Natural killer cell treated with Interleukin-12 subunit alpha and Interleukin-12 subunit beta and Interleukin-15 and Interleukin-18, amount 100 ng/mL, for 72 hours (primary cell): Measurements from ENCODE around the gene RPS17. TPM values are rescaled to one million over a fixed set of nuclear protein-coding genes. Genes with fewer than 3 reads are reported as not detected.

Source experiments
- ATAC-seq, 2 donors: fragments of 150-1000 bp; cut with Tn5 transposase in 1 of 2; sonication (Bioruptor Pico), chemical (Tn5 transposase) in 1 of 2; 2 replicates each; pipeline ENCODE4 v1.10.0; 2021
- DNase-seq: peaks from one replicate; pipeline ENCODE4 v3.0.0; 2022; ENCODE audit warnings: low spot score
- H3K27ac Mint-ChIP-seq, 2 donors: 1 replicate in 1 of 2; 2 replicates in 1 of 2; pipeline ENCODE4 v1.8.0; 2022; ENCODE audit warnings: mixed read lengths in 2 of 2, mild to moderate bottlenecking in 1 of 2, moderate library complexity in 1 of 2
- H3K27me3 Mint-ChIP-seq, 2 donors: 1 replicate in 1 of 2; 2 replicates in 1 of 2; pipeline ENCODE4 v1.8.0; 2022; ENCODE audit warnings: mixed read lengths in 2 of 2
- H3K36me3 Mint-ChIP-seq: one replicate; pipeline ENCODE4 v1.8.0; 2022; ENCODE audit warnings: mixed read lengths
- H3K4me1 Mint-ChIP-seq, 2 donors: 1 replicate in 1 of 2; 2 replicates in 1 of 2; pipeline ENCODE4 v1.8.0; 2022; ENCODE audit warnings: low read depth in 2 of 2, mixed read lengths in 2 of 2, mild to moderate bottlenecking in 1 of 2
- H3K4me3 Mint-ChIP-seq: one replicate; pipeline ENCODE4 v1.8.0; 2022; ENCODE audit warnings: mixed read lengths
- H3K9me3 Mint-ChIP-seq: 2 replicates; pipeline ENCODE4 v1.8.0; 2022; ENCODE audit warnings: mixed read lengths
- total RNA-seq, 2 donors: library from RNA; stranded (reverse); gene quantifications; one replicate each; pipeline ENCODE4 v1.2.3, GENCODE V29; 2022

RPS17 gene
- total RNA-seq, 2 donors from 2014 or later: 1,081 to 1,285 TPM

DNA sequence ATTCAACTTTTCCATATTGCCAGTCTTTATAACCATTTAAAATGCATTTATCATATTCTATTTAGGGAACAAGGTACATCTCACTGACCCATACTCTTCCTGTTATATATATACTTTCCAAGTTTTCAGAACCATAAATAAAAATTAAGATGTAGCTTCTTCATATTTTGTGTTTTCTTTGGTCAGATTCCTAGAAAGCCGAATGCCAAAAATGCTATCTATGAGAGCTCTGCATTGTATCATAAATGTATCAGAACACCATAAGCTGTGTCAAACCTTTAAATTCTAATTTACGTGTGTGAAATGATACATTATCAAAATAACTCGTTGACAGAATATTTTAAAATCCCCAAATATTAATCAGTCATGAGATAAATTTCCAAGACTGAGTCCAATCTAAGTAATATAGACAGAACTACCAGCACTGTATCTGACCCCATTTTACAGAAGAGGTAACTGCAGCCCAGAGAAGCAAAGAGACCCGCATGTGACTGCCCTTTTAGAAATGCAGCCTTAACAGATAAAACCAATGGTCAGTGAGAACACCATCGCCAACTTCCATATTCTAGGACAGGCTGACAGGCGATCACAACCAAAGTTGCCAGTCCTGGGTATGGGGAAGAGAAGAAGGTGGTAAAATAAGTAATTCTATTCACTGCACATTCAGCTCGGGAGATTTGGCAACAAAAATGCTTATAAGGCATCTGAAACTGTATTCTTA lies 16.2 kb upstream of the RPS17 start:
- DNase-seq: no peak
- H3K27ac Mint-ChIP-seq: no peak overlapping the region
- H3K4me3 Mint-ChIP-seq: no peak overlapping the region
- H3K27me3 Mint-ChIP-seq: peaks cover 33 to 35% of the 10 kb centered on the region in 2 donors
- no peak for ATAC-seq
- no peaks in the 10 kb centered on the region for H3K9me3 Mint-ChIP-seq
- H3K36me3 Mint-ChIP-seq: no peaks in the 10 kb centered on the region
- no peaks in the 10 kb centered on the region for H3K4me1 Mint-ChIP-seq

DNA sequence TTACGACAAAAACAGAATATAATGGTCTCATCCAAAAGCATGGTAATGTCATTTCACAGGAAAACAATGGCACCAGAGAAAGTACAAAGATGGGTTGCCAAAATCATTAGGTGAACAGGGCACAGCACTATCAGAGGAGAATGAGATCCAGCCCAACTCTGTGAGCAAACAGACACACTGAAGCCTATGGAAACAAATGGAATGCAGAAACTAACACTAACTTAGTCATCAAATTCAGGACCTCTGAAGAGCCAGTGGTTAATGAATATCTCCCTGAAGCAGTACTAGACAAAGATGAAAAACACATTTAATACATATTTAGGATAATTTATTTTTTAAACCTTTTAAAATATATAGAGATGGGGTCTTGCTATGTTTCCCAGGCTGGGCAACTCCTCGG lies 14.6 kb upstream of the RPS17 start:
- H3K4me1 Mint-ChIP-seq: no peaks in the 10 kb centered on the region
- no peak overlapping the region for H3K27ac Mint-ChIP-seq
- DNase-seq (no peak), ATAC-seq (no peak)
- no peaks in the 10 kb centered on the region for H3K36me3 Mint-ChIP-seq
- peaks cover 41 to 48% of the 10 kb centered on the region in 2 donors for H3K27me3 Mint-ChIP-seq
- no peak overlapping the region for H3K4me3 Mint-ChIP-seq
- H3K9me3 Mint-ChIP-seq: no peaks in the 10 kb centered on the region

DNA sequence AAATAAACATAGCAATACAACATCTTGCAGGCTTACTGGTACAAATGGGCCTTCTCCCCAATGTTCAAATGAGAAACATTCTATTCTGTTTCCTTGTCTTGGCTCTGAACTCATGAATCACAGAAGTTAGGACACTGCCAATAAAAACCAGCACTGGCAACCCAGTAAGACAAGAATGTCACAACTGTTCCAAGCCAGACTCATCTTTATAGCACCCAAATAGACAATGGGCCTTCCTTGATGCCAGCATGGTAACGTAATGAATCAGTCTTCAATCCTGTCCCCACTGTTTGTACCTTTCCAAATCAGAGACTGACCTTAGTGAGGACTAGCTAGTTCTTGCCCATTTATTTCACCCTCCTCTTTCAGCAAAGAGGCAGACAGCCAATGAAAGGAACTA lies 14.1 kb upstream of the RPS17 start:
- no peaks in the 10 kb centered on the region for H3K4me1 Mint-ChIP-seq
- ATAC-seq (no peak), DNase-seq (no peak)
- no peak overlapping the region for H3K4me3 Mint-ChIP-seq
- no peaks in the 10 kb centered on the region for H3K36me3 Mint-ChIP-seq
- H3K27me3 Mint-ChIP-seq: peaks cover 41 to 50% of the 10 kb centered on the region in 2 donors
- no peaks in the 10 kb centered on the region for H3K9me3 Mint-ChIP-seq
- H3K27ac Mint-ChIP-seq: no peak overlapping the region

DNA sequence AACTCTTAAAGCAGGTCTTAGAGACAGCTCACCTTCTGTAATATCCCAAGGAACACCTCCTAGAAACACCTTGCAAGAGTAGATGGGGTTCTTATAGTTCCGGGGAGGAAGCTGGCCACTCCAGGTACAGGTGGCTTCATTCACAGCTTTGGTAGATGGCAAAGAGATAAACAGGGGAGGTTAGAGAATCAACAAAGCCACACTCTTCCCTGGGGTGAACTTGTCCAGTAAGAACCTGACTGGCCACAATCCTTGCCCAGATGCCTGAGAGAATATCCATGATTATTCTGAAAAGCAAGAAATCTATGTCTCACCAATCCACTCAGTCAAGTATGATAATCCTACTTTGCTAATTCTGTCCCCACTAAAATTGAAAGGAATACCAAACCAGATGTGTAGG lies 13.6 kb upstream of the RPS17 start:
- Mint-ChIP-seq H3K4me3 (no peak overlapping the region), H3K27ac (no peak overlapping the region), H3K27me3 (peaks cover 41 to 50% of the 10 kb centered on the region in 2 donors)

DNA sequence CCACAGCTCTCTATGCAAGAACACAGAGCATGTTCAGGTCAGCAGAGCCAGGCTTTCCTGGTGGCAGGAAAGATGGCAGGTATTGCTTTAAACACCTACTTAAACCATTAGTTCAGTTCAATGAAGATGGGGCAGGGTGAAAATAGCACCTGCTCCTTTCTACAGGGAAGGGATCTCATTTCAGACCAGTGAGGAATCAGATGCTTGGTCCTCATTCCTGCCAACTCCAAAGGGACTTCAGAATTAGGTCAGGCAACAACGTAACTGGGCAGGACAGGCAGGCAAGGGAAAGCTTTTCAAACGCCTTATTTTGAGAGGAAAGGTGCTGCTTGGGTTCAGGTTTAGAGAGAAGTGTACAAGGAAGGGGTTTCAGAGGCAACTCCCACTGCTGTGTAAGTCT lies 12.6 kb upstream of the RPS17 start:
- no peak overlapping the region for H3K27ac Mint-ChIP-seq
- no peak overlapping the region for H3K4me3 Mint-ChIP-seq

More for the DNA sequence above, 13.6 kb upstream of the RPS17 start:
- DNase-seq (no peak), ATAC-seq (no peak)
- Mint-ChIP-seq H3K9me3 (no peaks in the 10 kb centered on the region), H3K36me3 (no peaks in the 10 kb centered on the region), H3K4me1 (no peaks in the 10 kb centered on the region)

DNA sequence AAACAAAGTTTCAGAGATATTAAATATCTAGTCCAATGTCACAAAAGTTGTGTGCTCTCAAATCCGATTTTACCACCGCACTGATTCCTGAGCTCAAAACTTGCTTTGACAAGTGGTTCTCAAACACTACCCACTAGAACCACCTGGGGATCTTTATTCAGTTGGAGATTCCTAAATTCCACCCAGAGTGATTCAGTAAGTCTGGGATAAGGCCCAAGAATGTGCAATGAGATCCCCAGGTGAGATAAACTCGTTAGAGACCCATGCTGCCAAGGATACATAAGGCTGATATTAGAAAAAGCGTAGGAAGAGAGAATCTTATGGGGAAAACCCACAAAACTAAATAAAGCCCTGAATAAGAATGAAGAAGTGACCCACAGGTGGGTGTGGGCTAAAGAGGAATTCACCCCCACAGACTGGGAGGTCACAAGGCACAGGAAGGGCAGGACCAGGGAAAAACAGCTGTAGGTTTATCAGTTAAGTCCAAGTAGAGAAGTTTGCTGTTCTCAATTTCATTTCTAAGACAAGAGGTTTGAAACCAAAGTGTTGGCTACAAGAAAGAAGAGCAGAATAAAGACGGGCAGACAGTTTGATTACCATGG lies 11.5 kb upstream of the RPS17 start:
- Mint-ChIP-seq H3K27me3 (peaks cover 34 to 47% of the 10 kb centered on the region in 2 donors), H3K36me3 (no peaks in the 10 kb centered on the region), H3K9me3 (no peaks in the 10 kb centered on the region), H3K27ac (no peak overlapping the region), H3K4me1 (no peaks in the 10 kb centered on the region), H3K4me3 (no peak overlapping the region)
- DNase-seq (no peak), ATAC-seq (no peak)

More for the DNA sequence above, 12.6 kb upstream of the RPS17 start:
- H3K27me3 Mint-ChIP-seq: peaks cover 41 to 50% of the 10 kb centered on the region in 2 donors
- no peaks in the 10 kb centered on the region for H3K36me3 Mint-ChIP-seq
- H3K4me1 Mint-ChIP-seq: no peaks in the 10 kb centered on the region
- no peak for ATAC-seq
- DNase-seq: no peak
- no peaks in the 10 kb centered on the region for H3K9me3 Mint-ChIP-seq

DNA sequence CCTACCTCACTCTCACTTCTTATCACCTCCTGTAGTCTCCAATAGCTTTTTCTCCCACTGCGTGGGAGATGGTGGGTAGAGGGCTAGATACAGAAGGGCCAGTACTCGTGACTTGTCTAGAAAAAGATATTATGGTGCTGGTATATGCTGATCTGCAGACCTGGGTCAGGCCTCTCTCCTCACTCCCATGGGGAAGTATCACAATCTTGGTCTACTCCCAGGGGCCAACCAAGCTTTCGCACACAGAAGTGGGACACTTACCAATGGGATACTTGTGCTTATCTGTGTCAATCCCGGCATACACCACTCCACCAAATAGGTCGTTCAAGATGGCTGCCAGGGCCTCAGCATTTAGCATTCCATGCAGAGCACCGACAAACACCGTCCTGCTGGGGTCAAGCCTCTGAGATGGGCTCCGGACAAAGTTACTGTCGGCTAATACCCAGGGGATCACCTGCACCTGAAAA lies 9.0 kb upstream of the RPS17 start:
- H3K4me3 Mint-ChIP-seq: no peak overlapping the region
- H3K4me1 Mint-ChIP-seq: no peaks in the 10 kb centered on the region
- no peak for DNase-seq
- H3K27ac Mint-ChIP-seq: no peak overlapping the region
- no peak for ATAC-seq
- H3K36me3 Mint-ChIP-seq: no peaks in the 10 kb centered on the region
- H3K27me3 Mint-ChIP-seq: peaks cover 31 to 45% of the 10 kb centered on the region in 2 donors
- H3K9me3 Mint-ChIP-seq: no peaks in the 10 kb centered on the region

DNA sequence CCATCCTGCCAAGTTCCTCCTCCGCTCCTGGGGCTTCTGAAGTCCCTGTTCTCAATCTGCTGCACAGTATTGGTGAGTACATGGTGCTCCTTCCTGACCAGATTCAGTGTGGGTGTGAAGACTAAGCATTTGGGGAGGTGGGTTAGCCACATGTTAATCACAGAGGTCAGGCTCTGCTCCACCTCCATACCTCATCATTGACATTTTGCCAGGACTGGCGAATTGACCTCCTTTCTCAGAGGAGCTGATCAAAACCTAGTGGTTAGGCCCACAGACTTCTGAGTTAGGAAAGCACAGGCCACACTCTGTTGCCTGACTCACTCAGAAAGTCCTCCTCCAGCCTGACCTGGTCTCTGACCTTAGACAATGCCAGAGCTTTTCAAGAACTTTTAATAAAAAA lies 8.4 kb upstream of the RPS17 start:
- no peak overlapping the region for H3K4me3 Mint-ChIP-seq
- no peaks in the 10 kb centered on the region for H3K4me1 Mint-ChIP-seq
- ATAC-seq (no peak), DNase-seq (no peak)
- no peaks in the 10 kb centered on the region for H3K36me3 Mint-ChIP-seq
- H3K9me3 Mint-ChIP-seq: no peaks in the 10 kb centered on the region
- H3K27ac Mint-ChIP-seq: no peak overlapping the region
- peaks cover 30 to 45% of the 10 kb centered on the region in 2 donors for H3K27me3 Mint-ChIP-seq

DNA sequence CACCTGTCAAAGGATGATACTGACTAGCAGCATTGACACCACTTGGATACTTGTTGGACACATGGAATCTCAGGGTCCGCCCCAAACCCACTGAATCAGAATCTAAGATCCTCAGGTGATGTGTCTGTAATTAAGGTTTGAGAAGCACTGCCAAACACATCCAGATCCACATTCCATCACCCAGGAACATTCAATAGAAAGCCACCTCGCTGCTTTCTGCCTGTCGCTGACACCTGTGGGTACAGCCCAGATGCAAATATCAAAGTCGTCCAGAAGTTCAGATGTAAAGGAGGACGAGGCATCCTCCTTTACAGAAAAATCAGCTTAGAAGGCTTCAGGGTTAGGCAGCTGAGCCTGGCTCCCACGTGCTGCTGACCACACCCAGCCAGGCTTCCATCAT lies 5.2 kb upstream of the RPS17 start:
- Mint-ChIP-seq H3K4me1 (peaks cover 8% of the 10 kb centered on the region in 2 donors), H3K27me3 (peaks cover 9 to 22% of the 10 kb centered on the region in 2 donors), H3K36me3 (no peaks in the 10 kb centered on the region), H3K4me3 (no peak overlapping the region), H3K27ac (no peak overlapping the region), H3K9me3 (no peaks in the 10 kb centered on the region)
- DNase-seq: no peak
- ATAC-seq: no peak

DNA sequence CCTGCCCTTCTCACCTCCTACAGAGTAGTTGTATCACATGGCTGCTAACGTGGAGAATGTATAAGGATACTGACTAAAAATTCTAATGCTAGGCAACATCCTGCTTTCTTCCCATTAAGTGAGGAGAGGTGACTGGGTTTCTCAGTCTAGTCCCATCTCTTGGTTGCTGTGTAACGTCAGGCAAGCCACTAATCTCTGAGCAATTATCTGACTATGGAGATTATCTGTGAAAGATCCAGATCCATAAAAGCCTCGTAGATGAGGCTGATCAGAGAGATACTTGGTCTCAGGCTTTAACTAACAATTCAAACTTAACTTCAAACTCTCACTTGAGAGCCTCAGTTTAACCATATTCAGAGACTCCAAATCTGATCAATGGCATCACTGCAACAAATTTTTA lies 4.7 kb upstream of the RPS17 start:
- no peak for ATAC-seq
- no peak for DNase-seq
- no peaks in the 10 kb centered on the region for H3K36me3 Mint-ChIP-seq
- no peaks in the 10 kb centered on the region for H3K9me3 Mint-ChIP-seq
- peaks cover 8% of the 10 kb centered on the region in 2 donors for H3K4me1 Mint-ChIP-seq
- no peak overlapping the region for H3K27ac Mint-ChIP-seq
- H3K27me3 Mint-ChIP-seq: peaks cover 5 to 17% of the 10 kb centered on the region in 2 donors
- H3K4me3 Mint-ChIP-seq: no peak overlapping the region

DNA sequence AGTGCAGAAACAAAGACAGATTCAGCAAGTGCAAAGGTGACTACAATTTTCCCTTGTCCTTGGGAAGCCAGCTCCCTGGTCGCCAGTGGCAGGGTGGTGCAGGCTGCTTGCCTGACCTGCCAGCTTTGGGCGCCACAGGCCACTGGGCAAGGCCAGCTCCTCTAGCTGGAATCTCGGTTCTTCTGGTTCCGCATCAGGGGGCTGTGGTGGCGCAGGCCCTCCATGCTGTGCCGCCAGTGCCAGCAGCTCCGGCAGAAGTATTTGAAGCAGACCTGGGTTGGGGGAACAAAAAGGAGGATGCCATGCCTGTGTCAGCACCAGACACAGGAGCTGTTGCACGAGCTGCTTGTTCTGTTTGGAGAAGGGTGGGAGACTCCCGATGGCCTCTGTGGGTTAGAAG lies 4.2 kb upstream of the RPS17 start:
- H3K9me3 Mint-ChIP-seq: no peaks in the 10 kb centered on the region
- H3K4me1 Mint-ChIP-seq: peaks cover 8% of the 10 kb centered on the region in 2 donors
- no peak for DNase-seq
- H3K36me3 Mint-ChIP-seq: peaks cover under 1% of the 10 kb centered on the region
- peaks cover 4 to 14% of the 10 kb centered on the region in 2 donors for H3K27me3 Mint-ChIP-seq
- no peak overlapping the region for H3K27ac Mint-ChIP-seq
- no peak for ATAC-seq
- no peak overlapping the region for H3K4me3 Mint-ChIP-seq

DNA sequence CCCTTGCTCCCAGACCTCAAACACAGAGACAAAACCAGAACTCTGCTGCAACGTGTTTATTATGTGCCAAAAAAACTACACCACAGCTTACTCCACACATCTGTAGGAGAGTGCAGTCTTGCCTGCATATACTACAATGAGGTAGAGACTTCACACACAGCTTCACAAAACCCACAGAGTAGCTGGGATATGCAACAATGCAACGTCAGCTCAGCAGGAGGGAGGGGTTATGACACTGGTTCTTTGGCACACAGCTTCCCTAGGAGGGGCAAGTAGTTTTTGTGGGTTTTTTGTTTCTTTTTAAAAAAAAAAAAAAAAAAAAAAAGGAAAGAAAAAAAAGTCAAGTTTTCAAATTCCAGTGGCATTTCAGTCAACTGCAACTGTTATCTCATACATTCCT lies 2.9 kb upstream of the RPS17 start:
- Mint-ChIP-seq H3K9me3 (no peaks in the 10 kb centered on the region), H3K27ac (no peak overlapping the region), H3K36me3 (peaks cover 13% of the 10 kb centered on the region), H3K27me3 (peaks cover 4 to 14% of the 10 kb centered on the region in 2 donors), H3K4me3 (no peak overlapping the region), H3K4me1 (peaks cover 19 to 20% of the 10 kb centered on the region in 2 donors)
- ATAC-seq (no peak), DNase-seq (no peak)

DNA sequence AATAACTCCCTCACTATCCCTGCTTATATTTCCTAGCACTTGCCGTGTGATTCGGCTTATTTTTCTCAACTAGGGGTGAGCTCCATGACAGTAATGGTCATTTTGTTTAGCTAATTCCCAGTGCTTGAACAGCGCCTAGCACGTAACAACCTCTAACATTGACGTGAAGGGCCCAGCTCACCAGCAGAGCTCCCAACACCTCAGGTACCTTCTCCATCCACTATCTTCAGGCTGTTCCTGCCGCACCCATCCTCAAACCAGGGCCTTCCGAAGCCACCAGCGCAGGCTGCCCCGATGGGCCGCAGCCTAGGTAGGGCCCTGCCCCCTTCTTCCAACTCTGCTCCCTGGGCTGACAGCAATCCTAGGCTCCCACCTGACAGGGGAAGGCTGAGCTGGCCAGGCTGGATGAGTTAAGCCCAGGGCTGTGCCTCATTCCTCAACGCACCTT lies 751 bp upstream of the RPS17 start:
- Mint-ChIP-seq H3K9me3 (no peaks in the 10 kb centered on the region), H3K4me1 (peaks cover 36 to 38% of the 10 kb centered on the region in 2 donors), H3K36me3 (peaks cover 34% of the 10 kb centered on the region), H3K4me3 (peak overlapping the region; percentile 100), H3K27me3 (peaks cover 0 to 7% of the 10 kb centered on the region in 2 donors), H3K27ac (peak overlapping the region; percentile 96 to 97)
- ATAC-seq (no peak), DNase-seq (no peak)

DNA sequence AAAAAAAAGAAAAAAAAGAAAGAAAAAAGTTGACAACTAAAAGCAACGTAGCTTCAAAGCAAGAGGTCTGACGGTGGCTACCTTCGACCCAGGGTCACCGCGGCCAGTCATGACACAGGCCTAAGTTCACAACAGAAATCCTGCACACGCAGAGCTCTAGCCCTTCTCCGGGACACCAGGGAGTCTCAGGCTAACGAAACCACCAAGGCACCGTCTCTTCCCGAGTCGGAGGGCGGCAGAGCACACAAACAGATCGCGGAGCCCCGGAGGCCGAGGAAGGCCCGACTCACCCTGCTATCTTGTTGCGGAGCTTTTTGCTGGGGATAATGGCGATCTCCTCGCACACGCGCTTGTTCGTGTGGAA lies 584 bp downstream of the RPS17 start:
- H3K36me3 Mint-ChIP-seq: peaks cover 35% of the 10 kb centered on the region
- H3K4me3 Mint-ChIP-seq: peak overlapping the region; percentile 100
- ATAC-seq: no peak
- H3K27me3 Mint-ChIP-seq: no peaks in the 10 kb centered on the region
- peak overlapping the region; percentile 96 to 97 for H3K27ac Mint-ChIP-seq
- no peaks in the 10 kb centered on the region for H3K9me3 Mint-ChIP-seq
- no peak for DNase-seq
- peaks cover 36 to 38% of the 10 kb centered on the region in 2 donors for H3K4me1 Mint-ChIP-seq
